HG03159 (cell line): ENCODE data around the gene PPP2R5E.
"Not testable (repeated sequence)": the region's sequence is repeated elsewhere in the genome, so short reads cannot be mapped to it uniquely, and the experiment has no call there.

Source experiments
- ATAC-seq: cut with Tn5 transposase; IDR thresholded peaks from one replicate; pipeline ENCODE4 v1.9.1; 2021; ENCODE audit warnings: mild to moderate bottlenecking, moderate library complexity; ENCODE audit not compliant: unreplicated experiment

Gene PPP2R5E

DNA sequence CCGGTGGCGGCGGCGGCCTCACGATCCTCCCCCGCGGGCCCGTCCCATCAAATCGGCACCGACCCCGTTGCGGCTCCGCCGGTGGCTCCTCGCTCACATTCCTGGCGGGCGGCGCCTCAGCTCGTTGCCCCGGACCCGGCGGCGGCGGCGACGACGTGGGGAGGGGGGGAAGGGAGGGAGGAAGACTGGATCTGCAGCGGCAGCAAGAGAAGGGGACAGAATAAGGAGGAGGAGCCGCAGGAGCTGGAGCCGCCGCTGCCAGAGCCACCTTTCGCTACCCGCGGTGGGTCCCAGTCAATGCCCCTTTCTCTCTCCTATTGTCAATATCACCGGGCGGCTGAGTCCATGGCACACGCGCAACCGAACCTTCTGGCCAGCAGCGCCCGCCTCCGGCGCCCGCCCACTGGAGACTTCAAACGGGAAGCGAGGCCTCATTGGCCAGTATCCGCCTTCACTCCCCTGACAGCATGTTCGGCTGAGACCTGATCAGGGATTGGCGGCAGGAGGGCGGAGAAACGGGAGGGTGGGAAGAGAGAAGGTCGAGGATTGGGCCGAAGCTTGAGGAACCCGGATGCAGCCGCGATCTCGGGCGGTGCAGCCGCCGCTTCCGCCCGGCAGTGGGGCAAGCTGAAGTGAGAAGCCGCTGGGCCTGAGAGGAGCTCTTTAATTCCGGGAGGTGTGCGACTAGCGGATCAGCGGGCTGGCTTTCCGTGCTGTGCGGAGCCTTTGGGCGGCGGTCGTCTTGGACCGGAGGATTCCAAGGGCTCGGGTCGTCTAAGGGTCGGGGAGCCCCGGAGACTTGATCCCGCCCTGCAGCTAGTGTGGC is at the start of gene PPP2R5E:
Gene PPP2R5E (minus strand): TSS at position 378 of the 826 bp plus-strand sequence. CDS start 3,692 bp downstream, outside the sequence.
- peak; percentile 96 for ATAC-seq

DNA sequence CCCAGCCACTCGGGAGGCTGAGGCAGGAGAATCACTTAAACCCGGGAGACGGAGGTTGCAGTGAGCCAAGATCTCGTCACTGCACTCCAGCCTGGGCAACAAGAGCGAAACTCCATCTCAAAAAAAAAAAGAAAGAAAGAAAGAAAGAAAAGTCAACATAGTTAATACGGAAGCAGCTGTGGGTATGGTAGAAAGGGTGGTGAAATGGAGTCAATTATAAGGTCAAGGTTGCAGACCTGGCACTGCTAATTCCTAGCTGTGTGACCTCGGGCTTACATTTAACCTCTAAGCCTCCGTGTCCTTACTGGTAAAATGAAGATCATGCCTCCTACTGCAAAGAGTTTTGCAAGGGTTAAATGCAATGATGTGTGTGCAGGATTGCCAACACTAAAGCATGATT is 39.9 kb upstream of the PPP2R5E start:
- ATAC-seq = not testable (repeated sequence)

DNA sequence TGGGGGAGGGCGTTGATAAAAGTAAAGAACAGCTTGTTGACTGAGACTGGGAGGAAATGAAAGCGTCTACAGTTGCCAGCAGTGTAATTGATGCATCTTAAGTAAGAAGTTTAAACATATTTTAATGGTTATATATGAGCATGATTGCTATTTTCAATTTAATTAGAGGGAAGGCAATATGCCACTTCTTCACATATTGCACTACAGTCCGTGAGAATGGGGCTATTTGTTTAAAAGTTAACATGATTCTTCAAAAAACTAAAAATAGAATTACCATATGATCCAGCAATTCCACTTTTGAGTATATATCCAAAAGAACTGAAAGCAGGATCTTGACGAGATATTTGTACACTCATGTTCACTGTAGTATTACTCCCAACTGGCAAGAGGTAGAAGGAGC is 38.3 kb upstream of the PPP2R5E start:
- ATAC-seq = no peak

DNA sequence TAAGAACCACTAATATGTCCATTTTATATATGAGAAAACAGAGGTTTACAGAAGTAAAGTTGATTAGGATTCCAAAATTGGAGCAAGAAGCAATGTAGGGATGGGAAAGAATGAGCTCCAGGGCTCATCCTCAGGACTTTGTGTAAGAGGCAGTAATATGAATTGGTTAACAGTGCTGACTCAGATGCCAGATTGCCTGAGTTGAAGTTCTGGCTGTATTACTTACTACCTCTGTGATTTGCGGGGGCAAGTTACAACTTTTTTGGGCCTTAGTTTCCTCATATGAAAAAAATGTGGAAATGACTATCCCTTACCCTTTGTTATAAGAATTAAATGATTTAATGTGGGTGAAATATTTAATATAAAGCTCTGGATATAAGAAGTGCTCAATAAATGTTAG is 35.1 kb upstream of the PPP2R5E start:
- no peak for ATAC-seq

DNA sequence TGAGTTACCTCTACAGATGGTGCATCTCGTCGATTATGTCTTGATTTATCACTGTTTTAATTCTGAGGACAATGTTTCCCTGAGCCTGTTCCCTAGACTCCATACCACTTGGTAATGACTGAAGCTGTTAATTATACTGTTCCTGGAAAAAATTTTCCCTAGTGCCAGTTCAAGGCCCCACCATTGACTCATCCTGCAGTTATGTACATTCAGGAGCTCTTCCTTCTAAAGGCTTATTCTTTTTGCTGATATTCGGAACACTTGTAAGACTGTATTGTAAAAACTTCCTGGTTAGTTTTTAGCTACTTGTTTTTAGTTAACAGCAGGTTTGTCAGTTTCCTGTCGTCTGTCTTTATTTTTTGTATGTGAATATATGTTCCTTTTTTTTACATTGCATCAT is 30.4 kb upstream of the PPP2R5E start:
- no peak for ATAC-seq

DNA sequence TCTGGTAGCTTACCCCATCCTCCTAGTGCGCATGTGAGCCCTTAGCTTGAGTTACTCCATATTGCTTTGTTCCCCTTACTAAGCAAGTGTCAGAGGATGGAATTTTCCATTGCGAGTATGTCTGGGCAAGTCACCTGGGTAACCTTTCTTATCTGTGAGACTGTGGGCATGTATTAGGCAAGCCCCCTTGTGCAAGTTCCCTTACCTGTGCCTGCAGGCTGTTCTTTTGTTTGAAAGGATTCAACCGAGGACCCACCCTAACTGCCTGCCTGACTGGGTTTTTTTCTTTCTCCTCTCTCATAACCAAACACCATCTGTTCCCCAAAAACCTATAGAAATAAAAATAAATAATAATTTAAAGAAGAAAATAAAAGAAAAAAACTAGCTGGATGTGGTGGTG is 22.3 kb upstream of the PPP2R5E start:
- ATAC-seq = no peak

DNA sequence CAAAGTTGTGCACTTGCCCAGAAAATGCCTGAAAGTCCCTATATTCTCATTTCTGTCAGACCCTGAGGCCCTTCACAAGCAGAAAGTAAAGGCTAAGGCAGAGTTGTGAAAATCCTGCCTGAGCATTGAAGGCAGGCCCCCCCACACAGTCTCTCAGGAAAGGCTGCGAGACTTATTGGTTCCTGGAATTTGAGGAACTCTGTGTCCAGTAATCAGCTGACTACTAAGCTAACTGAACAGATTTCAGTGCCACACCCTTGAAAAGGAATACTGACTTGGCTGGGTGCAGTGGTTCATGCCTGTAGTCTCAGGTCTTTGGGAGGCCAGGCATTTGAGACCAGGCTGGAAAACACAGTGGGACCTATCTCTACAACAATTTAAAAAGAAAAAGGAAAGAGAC is 21.1 kb upstream of the PPP2R5E start:
- ATAC-seq = no peak

DNA sequence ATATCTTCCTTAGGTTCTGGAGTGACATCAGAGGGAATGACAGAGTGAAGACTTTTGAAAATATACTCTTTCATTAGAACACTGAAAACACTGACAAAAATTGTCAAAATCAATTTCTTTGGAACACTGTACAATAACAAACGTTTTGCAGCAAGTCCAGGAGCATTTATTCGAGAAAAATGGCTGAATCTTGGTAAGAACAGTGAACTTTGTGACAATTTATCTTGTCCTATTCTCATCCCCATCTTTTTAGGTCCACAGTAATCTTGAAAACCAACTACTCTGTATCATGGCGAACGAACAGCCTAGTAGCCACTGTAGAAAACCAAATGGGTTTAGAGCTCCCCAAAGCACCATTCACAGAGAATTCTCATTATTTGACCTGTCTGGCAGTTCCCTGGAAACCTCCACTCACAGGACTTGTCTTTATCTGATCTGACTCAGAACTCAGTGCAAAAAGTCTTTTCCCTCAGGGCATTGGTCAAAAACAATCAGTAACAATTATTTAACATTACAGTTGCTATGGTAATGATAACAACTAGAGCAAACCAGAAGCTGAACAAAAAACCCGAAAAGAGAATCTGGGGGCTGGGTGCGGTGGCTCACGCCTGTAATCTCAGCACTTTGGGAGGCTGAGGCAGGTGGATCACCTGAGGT is 20.3 kb upstream of the PPP2R5E start:
- no peak for ATAC-seq

DNA sequence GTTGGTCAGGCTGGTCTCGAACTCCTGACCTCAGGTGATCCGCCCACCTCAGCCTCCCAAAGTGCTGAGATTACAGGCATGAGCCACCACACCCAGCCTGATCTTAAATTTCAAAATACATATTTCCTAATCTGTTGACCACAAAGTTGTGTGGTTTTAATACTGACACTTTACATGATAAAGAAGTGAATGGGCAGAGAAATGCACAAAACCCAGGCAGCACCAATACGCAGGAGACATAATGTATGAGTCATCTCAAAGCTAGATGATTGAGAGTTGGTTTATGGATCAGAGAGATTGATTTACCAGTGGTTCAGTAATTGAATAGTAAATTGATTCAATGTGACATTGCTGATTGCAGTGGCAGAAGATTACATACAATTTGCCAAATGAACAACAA is 19.2 kb upstream of the PPP2R5E start:
- no peak for ATAC-seq

DNA sequence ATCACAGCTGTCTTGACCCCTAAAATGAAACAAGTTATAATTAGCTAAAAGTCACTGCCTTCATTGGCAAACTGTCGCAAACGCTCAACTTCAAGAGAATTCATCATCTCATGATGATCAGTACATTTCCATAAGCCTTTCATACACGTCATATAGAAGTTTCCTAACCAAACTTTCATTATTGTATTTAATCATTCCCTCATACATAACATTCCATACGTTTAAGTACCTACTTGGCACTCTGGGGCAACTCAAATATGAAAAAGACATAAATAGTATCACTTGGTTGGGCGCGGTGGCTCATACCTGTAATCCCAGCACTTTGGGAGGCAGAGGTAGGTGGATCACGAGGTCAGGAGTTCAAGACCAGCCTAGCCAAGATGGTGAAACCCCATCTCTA is 12.4 kb upstream of the PPP2R5E start:
- ATAC-seq = no peak

DNA sequence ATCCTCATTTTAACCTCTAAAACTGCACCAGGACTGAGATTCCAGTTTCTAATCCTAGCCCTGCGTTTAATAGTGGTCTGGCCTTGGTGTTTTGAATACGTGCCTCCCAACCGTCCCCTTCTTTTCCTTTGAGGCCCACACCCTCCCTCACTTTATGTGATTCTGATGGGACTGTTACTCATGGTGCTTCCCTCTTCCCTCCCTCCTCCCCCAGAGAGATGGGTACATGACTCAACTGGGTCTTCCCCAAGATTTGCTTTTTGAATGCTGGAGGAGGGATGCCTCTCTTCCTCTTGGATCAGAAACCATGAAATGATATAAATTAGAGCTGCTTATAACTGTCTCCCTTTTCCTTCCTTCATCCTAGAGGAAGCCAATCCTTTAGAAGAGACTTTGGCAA is 8.2 kb upstream of the PPP2R5E start:
- ATAC-seq = no peak

DNA sequence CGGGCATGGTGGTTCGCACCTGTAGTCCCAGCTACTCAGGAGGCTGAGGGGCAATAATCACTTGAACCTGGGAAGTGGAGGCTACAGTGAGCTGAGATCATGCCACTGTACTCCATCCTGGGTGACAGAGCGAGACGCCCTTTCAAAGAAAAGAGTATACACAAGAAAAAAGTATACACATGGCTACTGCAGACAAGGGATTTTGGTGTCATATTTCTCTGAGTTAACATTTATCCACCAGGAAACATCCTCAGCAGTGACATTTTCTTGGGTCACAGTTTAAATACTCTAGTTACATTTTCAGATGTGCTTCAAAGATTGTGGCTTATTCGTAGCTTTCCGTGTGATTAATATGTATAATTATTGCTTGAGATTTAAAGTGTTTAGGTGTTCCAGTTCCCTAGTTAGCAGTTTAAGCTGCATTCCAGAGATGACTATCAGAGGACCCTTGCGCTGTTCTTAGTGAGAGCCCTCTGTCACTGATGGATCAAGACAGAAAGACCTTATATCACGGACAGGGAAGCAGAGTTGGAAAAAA is 4.7 kb upstream of the PPP2R5E start:
- ATAC-seq = no peak

DNA sequence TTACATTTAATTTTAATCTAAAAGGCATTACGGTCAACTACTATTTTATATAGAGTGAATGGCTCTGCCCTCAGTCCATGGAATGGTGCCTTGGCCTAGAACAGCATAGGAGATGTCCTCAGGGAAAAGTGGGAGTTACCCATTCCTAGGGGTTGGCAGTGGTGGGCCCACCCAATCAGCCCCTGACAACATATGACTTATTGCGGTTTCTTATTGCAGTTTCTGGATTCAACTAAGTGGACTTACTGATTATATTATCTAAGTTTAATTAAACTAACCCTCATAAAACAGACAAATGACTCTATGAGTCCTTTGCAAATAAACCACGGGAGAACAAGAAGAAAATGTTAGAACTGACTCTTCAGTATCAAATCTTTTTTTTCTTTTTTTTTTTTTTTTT is 2.3 kb upstream of the PPP2R5E start:
- no peak for ATAC-seq

DNA sequence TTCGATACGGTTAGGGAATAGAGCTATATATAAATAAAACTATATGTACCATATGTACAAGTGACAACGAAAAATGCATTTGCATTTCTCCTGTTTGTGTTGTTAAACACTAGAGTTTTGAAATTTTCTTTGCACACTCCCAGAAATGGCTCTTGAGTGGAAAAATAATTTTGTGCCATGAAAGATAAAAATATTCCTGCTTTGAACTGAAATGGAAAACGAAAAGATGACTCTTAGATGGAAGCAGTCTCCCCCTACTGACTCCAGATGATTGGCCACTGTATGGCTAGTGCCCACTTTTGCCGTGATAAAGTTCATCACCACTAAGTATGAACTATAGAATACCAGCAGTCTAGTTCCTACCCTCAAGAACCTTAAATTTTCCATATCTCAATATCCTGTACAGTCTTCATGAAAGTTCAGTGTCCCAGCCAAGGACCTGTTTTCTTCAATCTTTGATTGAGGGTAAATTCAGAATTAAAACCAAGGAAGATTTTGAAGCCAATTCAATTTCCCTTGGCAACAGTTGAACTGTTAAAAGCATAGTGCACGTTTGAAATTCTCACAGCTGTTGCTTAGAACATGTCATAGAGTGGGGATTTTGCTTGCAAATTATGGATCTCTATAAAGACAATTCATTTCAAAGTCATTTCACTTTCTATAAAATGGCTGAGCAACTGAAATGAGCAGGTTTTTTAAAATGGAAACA is 1.6 kb upstream of the PPP2R5E start:
- ATAC-seq = no peak

DNA sequence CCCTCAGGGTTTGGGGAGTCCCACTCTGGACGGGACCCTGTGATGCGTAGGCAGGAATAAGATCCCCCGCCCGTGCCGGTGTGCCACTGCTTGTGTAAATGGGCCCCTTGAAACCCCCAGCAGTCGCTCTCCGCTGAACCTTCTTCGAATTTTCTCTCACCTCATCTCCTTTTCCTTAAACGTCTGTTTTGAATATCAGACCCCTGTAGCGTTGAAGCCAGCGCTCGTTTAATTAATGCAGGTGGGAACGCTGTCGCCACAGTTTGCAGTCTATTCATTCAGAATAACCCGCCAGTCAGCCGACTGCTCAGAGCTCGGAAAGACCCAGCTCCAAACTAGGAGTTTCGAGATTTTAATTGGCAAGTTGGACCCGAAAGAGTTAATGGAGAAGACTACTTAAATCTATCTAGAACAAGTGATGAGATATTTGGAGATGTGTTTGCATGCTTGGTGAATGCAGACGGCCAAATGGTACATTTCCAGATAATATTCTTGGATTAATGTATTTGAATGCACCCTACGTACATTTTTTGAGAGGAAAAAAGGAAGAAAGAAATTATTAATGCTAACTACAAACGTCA is 739 bp upstream of the PPP2R5E start:
- ATAC-seq = peak; percentile 25

DNA sequence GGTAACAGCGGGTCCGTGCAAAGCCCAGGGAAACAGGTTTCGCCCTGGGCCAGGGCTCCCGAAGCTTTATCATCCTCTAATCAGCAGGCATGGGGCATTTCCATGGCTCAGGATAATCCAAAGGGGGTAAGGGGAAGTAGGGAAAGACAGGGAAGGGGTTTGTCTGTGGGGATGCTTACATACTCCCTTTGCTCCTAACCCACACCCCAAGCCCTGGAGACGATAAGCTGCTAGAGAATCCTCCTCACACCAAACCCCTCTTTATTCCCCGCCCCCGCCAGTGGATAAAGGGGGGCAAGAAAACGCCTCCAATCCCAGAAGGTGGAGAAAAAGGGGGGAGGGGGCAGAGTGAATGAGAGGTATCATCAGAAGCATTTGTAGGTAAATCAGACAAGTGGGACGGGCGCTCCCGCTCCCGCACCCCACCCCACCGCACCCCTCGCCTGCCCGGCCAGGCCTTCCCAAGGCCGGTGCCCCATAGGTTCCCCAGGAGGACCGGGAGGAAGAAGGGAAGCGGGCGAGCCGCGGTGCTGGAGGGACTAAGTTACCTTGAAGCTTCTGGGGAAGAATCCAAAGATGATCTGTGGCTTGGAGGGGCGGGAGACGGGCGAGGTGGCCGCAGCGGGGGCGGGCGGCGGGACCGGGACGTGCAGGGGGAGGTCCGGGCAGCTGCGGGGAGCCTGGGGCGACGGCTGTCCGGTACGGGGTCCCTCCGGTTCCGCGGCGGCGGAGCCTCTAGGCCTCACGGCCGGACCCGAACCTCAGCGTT is 762 bp downstream of the PPP2R5E start:
- peak; percentile 7 for ATAC-seq

DNA sequence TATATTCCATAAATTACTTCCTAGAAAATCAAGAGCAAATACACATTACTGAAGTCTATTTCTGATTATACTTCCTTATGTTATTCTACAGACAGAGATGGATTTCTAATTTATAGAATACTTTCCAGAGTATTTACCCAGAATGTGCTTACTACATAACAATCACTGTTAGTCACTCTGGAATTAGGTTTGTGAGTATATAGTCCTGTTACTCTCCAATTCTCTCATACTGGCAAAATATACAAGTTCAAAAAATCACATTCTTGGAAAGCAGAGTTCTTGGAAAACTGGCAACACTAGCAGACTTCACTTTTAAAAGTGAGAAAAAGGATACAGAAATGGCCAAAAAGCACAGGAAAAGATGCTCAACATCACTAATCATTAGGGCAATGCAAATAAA is 7.3 kb downstream of the PPP2R5E start:
- no peak for ATAC-seq

DNA sequence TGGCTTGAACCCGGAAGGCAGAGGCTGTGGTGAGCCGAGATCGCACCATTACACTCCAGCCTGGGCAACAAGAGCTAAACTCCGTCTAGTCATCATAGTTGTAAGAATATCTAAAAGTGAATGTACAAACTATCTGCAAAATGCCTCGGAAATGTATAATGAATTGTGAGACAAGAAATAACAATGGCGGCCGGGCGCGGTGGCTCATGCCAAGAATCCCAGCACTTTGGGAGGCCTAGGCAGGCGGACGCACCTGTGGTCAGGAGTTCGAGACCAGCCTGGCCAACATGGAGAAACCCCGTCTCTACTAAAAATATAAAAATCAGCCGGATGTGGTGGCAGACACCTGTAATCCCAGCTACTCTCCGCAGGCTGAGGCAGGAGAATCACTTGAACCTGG is 9.7 kb downstream of the PPP2R5E start:
- no peak for ATAC-seq

DNA sequence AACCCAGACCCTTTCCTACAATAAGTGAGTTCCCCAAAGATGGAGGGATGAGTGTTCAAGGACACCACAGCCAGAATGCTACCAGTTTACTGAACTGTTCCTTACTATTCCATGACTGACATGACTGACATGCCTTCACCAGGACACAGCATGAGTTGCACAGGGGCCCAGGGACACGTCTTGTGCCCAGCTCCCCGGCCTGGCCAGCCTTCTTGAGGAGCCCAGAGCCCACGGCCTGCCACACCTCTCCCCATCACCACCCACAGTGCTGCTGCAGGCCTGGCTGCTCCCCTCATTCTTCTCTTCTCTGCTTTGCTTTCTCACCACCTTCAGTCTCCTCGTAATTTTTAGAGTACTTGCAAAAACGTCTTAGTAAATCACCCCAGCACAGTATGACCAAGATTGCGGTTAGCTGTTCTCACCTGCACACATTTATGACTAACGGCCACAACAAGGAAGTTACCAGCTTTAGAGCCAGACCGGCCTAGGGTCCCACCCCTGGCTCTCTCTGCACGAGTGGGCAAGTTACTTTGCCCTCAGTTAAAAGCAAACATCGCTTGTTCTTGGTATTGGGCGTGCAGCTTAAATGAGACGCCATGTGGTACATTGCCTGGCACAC is 18.5 kb downstream of the PPP2R5E start:
- ATAC-seq = no peak
